H9 (cell line): ENCODE data around the gene PRKCZ. TPM values are rescaled to one million over a fixed set of nuclear protein-coding genes. Genes with fewer than 3 reads are reported as not detected.
A peak's percentile ranks its signal among the peaks of the same experiment; 100 is the strongest.

Source experiments
- DNase-seq: peaks from one replicate; pipeline ENCODE4 v3.0.0-alpha.2; 2017
- H2AFZ ChIP-seq: one replicate; pipeline ENCODE4 v1.6.1; 2013; ENCODE audit warnings: mild to moderate bottlenecking, low read length, control low read depth, moderate library complexity
- H2AK5ac ChIP-seq: 2 replicates; pipeline ENCODE4 v1.6.1; 2013; ENCODE audit warnings: low read length, control low read depth, mixed read lengths; ENCODE audit not compliant: insufficient read length
- H2BK120ac ChIP-seq: one replicate; pipeline ENCODE4 v1.6.1; 2013; ENCODE audit warnings: low read depth, mild to moderate bottlenecking, low read length, control low read depth, inconsistent platforms; ENCODE audit not compliant: poor library complexity, severe bottlenecking
- H2BK12ac ChIP-seq: 2 replicates; pipeline ENCODE4 v1.6.1; 2013; ENCODE audit warnings: low read length, control low read depth, mixed read lengths, low read depth; ENCODE audit not compliant: insufficient read length
- H2BK15ac ChIP-seq: 2 replicates; pipeline ENCODE4 v1.6.1; 2013; ENCODE audit warnings: low read depth, low read length, control low read depth
- H2BK20ac ChIP-seq: one replicate; pipeline ENCODE4 v1.6.1; 2013; ENCODE audit warnings: low read depth, mild to moderate bottlenecking, low read length, control low read depth, inconsistent platforms; ENCODE audit not compliant: poor library complexity, severe bottlenecking
- H2BK5ac ChIP-seq: 2 replicates; pipeline ENCODE4 v1.6.1; 2013; ENCODE audit warnings: low read length, control low read depth, mixed read lengths; ENCODE audit not compliant: insufficient read length
- H3K14ac ChIP-seq: 2 replicates; pipeline ENCODE4 v1.6.1; 2013; ENCODE audit warnings: low read length, control low read depth; ENCODE audit not compliant: insufficient read depth
- H3K18ac ChIP-seq: 2 replicates; pipeline ENCODE4 v1.6.1; 2013; ENCODE audit warnings: low read depth, mild to moderate bottlenecking, mixed read lengths, low read length, control low read depth; ENCODE audit not compliant: insufficient read length
- H3K23ac ChIP-seq: 2 replicates; pipeline ENCODE4 v1.6.1; 2013; ENCODE audit warnings: low read length, control low read depth, mixed read lengths, low read depth; ENCODE audit not compliant: insufficient read length
- H3K23me2 ChIP-seq: 2 replicates; pipeline ENCODE4 v1.6.1; 2013; ENCODE audit warnings: low read depth, mild to moderate bottlenecking, mixed read lengths, low read length, control low read depth; ENCODE audit not compliant: insufficient read length, poor library complexity, severe bottlenecking
- H3K27ac ChIP-seq: 2 replicates; pipeline ENCODE4 v1.5.1; 2013; ENCODE audit warnings: low read length, control low read depth, mixed read lengths, low read depth; ENCODE audit not compliant: insufficient read length
- H3K27me3 ChIP-seq: 2 replicates; pipeline ENCODE4 v1.6.1; 2013; ENCODE audit warnings: low read length, control low read depth, inconsistent platforms; ENCODE audit not compliant: insufficient read depth
- H3K4ac ChIP-seq: 2 replicates; pipeline ENCODE4 v1.6.1; 2013; ENCODE audit warnings: low read depth, mild to moderate bottlenecking, control low read depth, inconsistent platforms, low read length, moderate library complexity
- H3K4me1 ChIP-seq: 2 replicates; pipeline ENCODE4 v1.6.1; 2013; ENCODE audit warnings: low read length, control low read depth, inconsistent platforms; ENCODE audit not compliant: insufficient read depth
- H3K4me2 ChIP-seq: 2 replicates; pipeline ENCODE4 v1.6.1; 2013; ENCODE audit warnings: low read length, control low read depth, mixed read lengths; ENCODE audit not compliant: insufficient read length, insufficient read depth
- H3K56ac ChIP-seq: 2 replicates; pipeline ENCODE4 v1.6.1; 2013; ENCODE audit warnings: low read depth, mild to moderate bottlenecking, mixed read lengths, low read length, control low read depth; ENCODE audit not compliant: insufficient read length
- H3K79me1 ChIP-seq: 2 replicates; pipeline ENCODE4 v1.6.1; 2013; ENCODE audit warnings: low read depth, mild to moderate bottlenecking, moderate library complexity, low read length, control low read depth, inconsistent platforms; ENCODE audit not compliant: insufficient read depth, poor library complexity, severe bottlenecking
- H3K79me2 ChIP-seq: 2 replicates; pipeline ENCODE4 v1.6.1; 2013; ENCODE audit warnings: low read length, control low read depth, inconsistent platforms; ENCODE audit not compliant: insufficient read depth
- H3K9ac ChIP-seq: 2 replicates; pipeline ENCODE4 v1.6.1; 2013; ENCODE audit warnings: low read length, control low read depth, mixed read lengths; ENCODE audit not compliant: insufficient read length; ENCODE audit errors: extremely low read depth
- H3K9me3 ChIP-seq: one replicate; pipeline ENCODE4 v1.6.1; 2013; ENCODE audit warnings: low read depth, low read length, inconsistent platforms; ENCODE audit not compliant: control insufficient read depth
- H3T11ph ChIP-seq: one replicate; pipeline ENCODE4 v1.6.1; 2013; ENCODE audit warnings: mild to moderate bottlenecking, low read length, control low read depth, inconsistent platforms
- H4K20me1 ChIP-seq: one replicate; pipeline ENCODE4 v1.6.1; 2013; ENCODE audit not compliant: control insufficient read depth, insufficient read length, insufficient read depth
- H4K5ac ChIP-seq: 2 replicates; pipeline ENCODE4 v1.6.1; 2013; ENCODE audit warnings: low read depth, mild to moderate bottlenecking, mixed read lengths, low read length, control low read depth; ENCODE audit not compliant: insufficient read length
- H4K8ac ChIP-seq: replicated peaks from 2 replicates; pipeline ENCODE4 v1.6.1; 2013; ENCODE audit warnings: low read length, control low read depth, mixed read lengths, low read depth; ENCODE audit not compliant: insufficient read length
- H4K91ac ChIP-seq: 2 replicates; pipeline ENCODE4 v1.6.1; 2013; ENCODE audit warnings: low read depth, mild to moderate bottlenecking, moderate library complexity, mixed read lengths, low read length, control low read depth; ENCODE audit not compliant: insufficient read length
- H3K27ac Mint-ChIP-seq, 3 experiments: 2 replicates in 2 of 3; 3 replicates in 1 of 3; pipeline ENCODE4 v1.8.0; 2020 to 2021; ENCODE audit warnings: mixed read lengths in 3 of 3, mild to moderate bottlenecking in 1 of 3, moderate library complexity in 1 of 3
- H3K27me3 Mint-ChIP-seq: 2 replicates; pipeline ENCODE4 v1.8.0; 2021; ENCODE audit warnings: low read depth, mild to moderate bottlenecking, moderate library complexity, mixed read lengths
- H3K36me3 Mint-ChIP-seq, 3 experiments: 2 replicates in 2 of 3; 3 replicates in 1 of 3; pipeline ENCODE4 v1.8.0; 2020 to 2021; ENCODE audit warnings: low read depth in 3 of 3, mixed read lengths in 3 of 3; ENCODE audit not compliant: insufficient read depth in 1 of 3
- H3K4me1 Mint-ChIP-seq, 2 experiments: 2 replicates each; pipeline ENCODE4 v1.8.0; 2020; ENCODE audit warnings: mixed read lengths in 2 of 2
- H3K4me3 Mint-ChIP-seq, 2 experiments: 2 replicates in 1 of 2; 3 replicates in 1 of 2; pipeline ENCODE4 v1.8.0; 2020 to 2021; ENCODE audit warnings: mild to moderate bottlenecking in 2 of 2, mixed read lengths in 2 of 2, moderate library complexity in 1 of 2
- H3K9me3 Mint-ChIP-seq, 2 experiments: 2 replicates in 1 of 2; 3 replicates in 1 of 2; pipeline ENCODE4 v1.8.0; 2020; ENCODE audit warnings: mild to moderate bottlenecking in 2 of 2, mixed read lengths in 2 of 2, moderate library complexity in 1 of 2
- CTCF ChIP-seq: fragments of 200-600 bp; sonication (generic); conservative IDR thresholded peaks from 3 replicates; pipeline ENCODE4 v1.8.0; 2021; ENCODE audit warnings: antibody characterized with exemption, mild to moderate bottlenecking
- WGBS: extraction: QIAGEN DNeasy Blood & Tissue Kit; methylation state at CpG from one replicate; pipeline ENCODE4 v1.1.7; 2013; ENCODE audit warnings: missing lambda C conversion rate, low lambda C conversion rate, mixed read lengths; ENCODE audit not compliant: insufficient read length; ENCODE audit errors: extremely low coverage; 5-methylcytosine and 5-hydroxymethylcytosine counted together
- total RNA-seq: library from RNA; stranded (reverse); gene quantifications from 2 replicates; pipeline ENCODE4 v1.2.1, GENCODE V29; 2021

PRKCZ gene
- total RNA-seq, 1 experiment from 2014 or later, result 48.4 TPM

- Histone ChIP-seq H4K91ac (no peak overlapping the region), H4K8ac (no peak overlapping the region), H3K79me1 (no peaks in the 10 kb centered on the region), H3K4ac (no peak overlapping the region), H3K14ac (no peak overlapping the region), H2BK12ac (no peak overlapping the region), H4K5ac (no peak overlapping the region), H4K20me1 (no peaks in the 10 kb centered on the region), H3K23ac (no peak overlapping the region), H2BK20ac (no peak overlapping the region), H3K4me2 (no peak overlapping the region), H3K18ac (no peak overlapping the region), H3K4me1 (no peaks in the 10 kb centered on the region; the same call in 1 of the 2 replicates), H3T11ph (no peak overlapping the region), H3K56ac (no peak overlapping the region), H2BK5ac (no peak overlapping the region), H3K79me2 (peaks cover 2% of the 10 kb centered on the region; the same call in 1 of the 2 replicates), H3K27me3 (no peaks in the 10 kb centered on the region), H3K9ac (no peak overlapping the region), H3K9me3 (no peaks in the 10 kb centered on the region), H3K27ac (no peak overlapping the region), H2BK120ac (no peak overlapping the region), H3K23me2 (peaks cover 7% of the 10 kb centered on the region), H2BK15ac (no peak overlapping the region), H2AFZ (no peak overlapping the region), H2AK5ac (no peak overlapping the region)
- no peak overlapping the region for H3K4me3 Mint-ChIP-seq
- no peaks in the 10 kb centered on the region; a peak in 1 of 5 replicates for H3K9me3 Mint-ChIP-seq
- H3K36me3 Mint-ChIP-seq, result peaks cover 6 to 27% (median 22%) of the 10 kb centered on the region in 3 experiments
- peaks cover 7% of the 10 kb centered on the region for H3K27me3 Mint-ChIP-seq
- peaks cover 12 to 15% of the 10 kb centered on the region in 2 experiments for H3K4me1 Mint-ChIP-seq
- no CpG with 5 or more reads among the region's 17 CpGs for WGBS
- H3K27ac Mint-ChIP-seq, result peak overlapping the region in 1 of 3 experiments; percentile 44; a peak in 1 of 7 replicates
- no peak for TF ChIP-seq CTCF
- DNase-seq, result no peak
These were observed 3.0 kb downstream of the PRKCZ start for GRCh38 chr1:2053217-2053616.
